Fibroblast of mammary gland (primary cell): ENCODE results near the gene GGACT.
"Not testable (repeated sequence)": the region's sequence is repeated elsewhere in the genome, so short reads cannot be mapped to it uniquely, and the experiment has no call there.

Experiments used
- DNase-seq: peaks from one replicate; pipeline ENCODE4 v3.0.0-alpha.2; 2010; ENCODE audit warnings: low read depth
- H3K4me3 ChIP-seq: 2 replicates; pipeline ENCODE4 v1.5.1; 2011; ENCODE audit warnings: low read depth, mild to moderate bottlenecking, low read length, moderate library complexity; ENCODE audit not compliant: control insufficient read depth
- TF ChIP-seq, protein P1 (sequence below): conservative IDR thresholded peaks from 2 replicates; pipeline ENCODE4 v1.5.1; 2011; ENCODE audit warnings: low read depth, low read length, inconsistent platforms; ENCODE audit not compliant: control insufficient read depth, insufficient read depth

Gene GGACT

DNA sequence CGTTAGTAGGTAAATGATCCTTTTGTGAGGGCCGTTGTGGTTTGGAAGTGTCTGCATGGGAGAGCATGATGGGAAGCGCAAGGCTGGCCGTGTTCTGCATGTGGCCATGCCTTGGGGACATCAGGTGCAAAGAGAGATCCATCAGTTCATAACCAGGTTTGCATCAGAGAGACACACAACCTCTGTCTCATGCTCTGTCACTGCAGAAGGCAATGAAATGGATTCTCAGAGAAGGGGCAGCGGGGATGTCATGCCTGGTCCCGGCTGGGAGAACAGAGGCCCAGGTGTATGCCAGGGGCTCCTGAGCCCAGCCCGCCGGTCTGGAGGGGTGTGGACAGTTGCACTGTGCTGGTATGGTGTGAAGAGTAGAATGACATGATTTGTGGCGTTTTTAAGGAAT lies 60.2 kb downstream of the GGACT start:
- DNase-seq = no peak
- no peak overlapping the region for H3K4me3 ChIP-seq
- TF ChIP-seq, protein P1, sequence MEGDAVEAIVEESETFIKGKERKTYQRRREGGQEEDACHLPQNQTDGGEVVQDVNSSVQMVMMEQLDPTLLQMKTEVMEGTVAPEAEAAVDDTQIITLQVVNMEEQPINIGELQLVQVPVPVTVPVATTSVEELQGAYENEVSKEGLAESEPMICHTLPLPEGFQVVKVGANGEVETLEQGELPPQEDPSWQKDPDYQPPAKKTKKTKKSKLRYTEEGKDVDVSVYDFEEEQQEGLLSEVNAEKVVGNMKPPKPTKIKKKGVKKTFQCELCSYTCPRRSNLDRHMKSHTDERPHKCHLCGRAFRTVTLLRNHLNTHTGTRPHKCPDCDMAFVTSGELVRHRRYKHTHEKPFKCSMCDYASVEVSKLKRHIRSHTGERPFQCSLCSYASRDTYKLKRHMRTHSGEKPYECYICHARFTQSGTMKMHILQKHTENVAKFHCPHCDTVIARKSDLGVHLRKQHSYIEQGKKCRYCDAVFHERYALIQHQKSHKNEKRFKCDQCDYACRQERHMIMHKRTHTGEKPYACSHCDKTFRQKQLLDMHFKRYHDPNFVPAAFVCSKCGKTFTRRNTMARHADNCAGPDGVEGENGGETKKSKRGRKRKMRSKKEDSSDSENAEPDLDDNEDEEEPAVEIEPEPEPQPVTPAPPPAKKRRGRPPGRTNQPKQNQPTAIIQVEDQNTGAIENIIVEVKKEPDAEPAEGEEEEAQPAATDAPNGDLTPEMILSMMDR = no peak

DNA sequence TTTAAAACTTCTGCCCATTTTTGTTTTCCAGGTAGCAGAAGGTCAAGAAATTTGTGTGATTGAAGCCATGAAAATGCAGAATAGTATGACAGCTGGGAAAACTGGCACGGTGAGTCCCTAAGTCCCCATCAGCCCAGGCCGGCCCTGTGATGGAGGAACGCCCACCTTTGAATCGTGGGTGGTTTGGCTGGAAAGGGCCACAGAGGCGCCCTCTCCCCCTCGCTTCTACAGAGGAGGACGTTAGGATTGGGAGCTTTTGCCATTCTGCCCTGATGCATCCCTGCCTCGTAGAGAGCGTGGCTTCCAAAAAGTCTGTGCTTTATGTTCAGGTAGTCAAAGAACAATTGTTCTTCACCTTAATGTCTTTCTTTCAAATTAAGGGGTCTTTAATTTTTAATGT lies 60.9 kb downstream of the GGACT start:
- TF ChIP-seq, protein P1 = no peak
- H3K4me3 ChIP-seq = no peak overlapping the region
- no peak for DNase-seq

DNA sequence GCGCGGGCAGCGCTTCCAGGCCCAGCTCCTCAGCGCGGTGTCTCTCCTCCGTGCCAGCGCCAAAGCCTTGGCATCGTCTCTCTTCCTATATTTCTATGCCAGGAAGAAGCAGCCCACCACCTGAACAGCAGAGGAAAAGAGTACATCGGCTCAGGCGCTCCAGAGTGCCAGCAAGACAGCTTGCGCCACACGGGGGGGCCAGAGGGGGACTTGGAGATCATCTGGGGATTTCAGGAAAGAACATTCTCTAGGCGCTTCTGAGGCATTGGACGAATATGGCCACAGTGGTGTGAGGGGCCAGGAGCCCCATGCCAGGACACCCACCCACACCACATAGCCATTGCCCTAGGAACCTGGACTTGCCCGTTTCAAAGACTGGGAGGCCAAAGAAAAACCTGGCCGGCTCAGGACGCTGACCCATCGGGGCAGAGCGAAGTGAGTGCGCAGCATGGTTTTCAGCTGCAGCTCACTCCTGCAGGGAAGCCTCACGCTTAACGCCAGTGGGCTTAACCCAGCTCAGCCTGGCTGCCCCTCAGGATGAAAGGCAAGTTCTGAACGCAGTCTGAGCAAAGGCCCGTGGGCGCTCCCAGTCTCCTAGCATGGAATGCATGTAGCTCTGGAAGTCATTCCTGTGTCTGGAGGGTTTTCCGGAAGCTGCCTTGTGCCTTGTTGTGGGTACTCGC lies 62.1 kb downstream of the GGACT start:
- DNase-seq = no peak

DNA sequence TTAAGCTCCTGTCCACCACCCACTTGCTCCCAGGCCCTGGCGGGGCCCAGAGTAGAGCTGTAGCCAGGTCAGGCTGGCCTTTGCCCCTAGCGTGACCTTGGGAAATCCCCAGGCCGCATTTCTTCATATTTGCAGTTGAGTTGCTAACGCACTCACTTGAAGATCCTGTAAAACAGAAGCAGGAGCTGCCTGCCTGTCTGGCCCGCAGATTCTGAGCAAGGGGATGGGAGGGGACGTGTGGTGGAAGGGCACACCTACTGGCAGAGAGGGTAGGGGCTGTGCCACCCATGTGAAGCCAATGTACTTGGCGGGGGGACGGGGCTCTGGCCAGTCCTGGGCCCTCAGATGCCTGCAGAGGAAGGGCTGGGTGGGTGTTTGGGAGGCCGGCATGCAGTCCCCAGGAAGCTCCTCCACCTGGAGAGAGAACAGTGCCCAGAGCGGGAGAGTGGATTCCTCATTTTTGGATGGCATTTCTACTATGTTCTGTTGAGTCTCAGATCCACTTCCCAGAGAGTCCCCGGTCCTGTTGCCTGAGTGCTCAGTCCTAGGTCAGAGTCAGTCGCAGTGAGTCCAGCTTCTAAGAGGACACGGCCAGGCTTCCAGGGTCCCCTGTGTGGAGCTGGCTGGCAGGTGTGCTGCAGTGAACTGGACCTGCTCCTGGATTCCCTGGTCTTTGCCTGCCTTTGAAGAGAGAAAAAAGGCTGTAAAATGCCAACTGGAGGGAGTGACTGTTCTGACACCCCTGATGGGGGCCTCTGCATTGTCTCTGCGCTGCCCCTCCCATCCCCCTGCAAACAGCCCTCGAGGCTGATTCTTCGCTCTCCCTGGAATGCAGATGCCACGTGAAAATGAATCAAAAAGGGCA lies 62.9 kb downstream of the GGACT start:
- no peak for DNase-seq
- H3K4me3 ChIP-seq = no peak overlapping the region
- TF ChIP-seq, protein P1 = no peak

More for the DNA sequence above, 62.1 kb downstream of the GGACT start:
- H3K4me3 ChIP-seq = no peak overlapping the region
- TF ChIP-seq, protein P1 = no peak

DNA sequence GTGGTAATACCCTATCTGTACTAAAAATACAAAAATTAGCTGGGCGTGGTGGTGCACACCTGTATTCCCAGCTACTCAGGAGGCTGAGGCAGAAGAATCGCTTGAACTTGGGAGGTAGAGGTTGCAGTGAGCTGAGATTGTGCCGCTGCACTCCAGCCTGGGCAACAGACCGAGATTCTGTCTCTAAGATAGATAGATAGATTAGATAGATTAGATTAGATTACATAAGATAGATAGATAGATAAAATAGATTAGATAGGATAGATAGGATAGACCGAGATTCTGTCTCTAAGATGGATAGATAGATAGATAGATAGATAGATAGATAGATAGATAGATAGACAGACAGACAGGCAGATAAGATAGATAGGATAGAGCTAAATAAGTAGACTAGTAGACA lies 63.9 kb downstream of the GGACT start:
- not testable (repeated sequence) for H3K4me3 ChIP-seq, DNase-seq

DNA sequence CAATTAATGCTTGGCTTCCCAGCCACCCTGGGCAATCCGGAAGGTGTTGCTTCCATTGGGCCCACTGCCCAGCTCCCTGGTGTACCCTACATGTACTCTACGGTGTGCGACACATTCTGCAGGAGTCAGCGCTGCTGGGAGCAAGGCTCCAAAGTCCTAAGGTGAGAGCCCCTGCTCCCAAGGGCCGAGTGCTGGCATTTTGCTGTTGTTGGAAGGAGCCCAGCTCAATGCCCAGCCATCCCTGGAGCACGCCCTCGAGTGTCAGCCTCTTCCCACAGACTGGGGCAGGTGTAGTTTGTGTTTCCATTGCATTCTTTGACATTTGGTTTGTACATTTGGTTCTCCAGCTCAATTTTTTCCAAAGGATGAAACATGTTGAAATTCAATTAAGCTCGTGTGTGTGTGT lies 64.6 kb downstream of the GGACT start:
- H3K4me3 ChIP-seq = no peak overlapping the region
- DNase-seq = no peak
- TF ChIP-seq, protein P1 = no peak

DNA sequence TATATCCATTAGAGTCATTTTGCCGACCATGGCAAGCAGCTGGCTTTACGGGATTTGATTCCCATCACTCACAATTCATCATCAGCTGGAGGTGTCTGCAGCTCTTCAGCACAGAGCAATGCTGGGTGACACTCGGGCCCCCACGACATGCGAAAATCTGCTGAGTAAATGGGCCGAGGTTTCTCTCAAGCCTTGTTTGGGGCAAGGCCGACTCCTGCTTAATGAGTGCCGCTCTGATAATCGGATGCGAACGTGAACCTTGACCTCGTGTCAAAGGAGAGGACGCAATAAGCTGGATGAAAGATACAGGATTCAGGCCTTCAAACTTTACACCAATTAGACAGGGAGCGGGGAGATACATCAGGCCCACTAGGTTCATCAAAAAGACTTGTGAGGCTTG lies 65.2 kb downstream of the GGACT start:
- TF ChIP-seq, protein P1 = no peak
- no peak for DNase-seq
- H3K4me3 ChIP-seq = no peak overlapping the region
